ENCODE measurements around the gene WSB2.

DNA sequence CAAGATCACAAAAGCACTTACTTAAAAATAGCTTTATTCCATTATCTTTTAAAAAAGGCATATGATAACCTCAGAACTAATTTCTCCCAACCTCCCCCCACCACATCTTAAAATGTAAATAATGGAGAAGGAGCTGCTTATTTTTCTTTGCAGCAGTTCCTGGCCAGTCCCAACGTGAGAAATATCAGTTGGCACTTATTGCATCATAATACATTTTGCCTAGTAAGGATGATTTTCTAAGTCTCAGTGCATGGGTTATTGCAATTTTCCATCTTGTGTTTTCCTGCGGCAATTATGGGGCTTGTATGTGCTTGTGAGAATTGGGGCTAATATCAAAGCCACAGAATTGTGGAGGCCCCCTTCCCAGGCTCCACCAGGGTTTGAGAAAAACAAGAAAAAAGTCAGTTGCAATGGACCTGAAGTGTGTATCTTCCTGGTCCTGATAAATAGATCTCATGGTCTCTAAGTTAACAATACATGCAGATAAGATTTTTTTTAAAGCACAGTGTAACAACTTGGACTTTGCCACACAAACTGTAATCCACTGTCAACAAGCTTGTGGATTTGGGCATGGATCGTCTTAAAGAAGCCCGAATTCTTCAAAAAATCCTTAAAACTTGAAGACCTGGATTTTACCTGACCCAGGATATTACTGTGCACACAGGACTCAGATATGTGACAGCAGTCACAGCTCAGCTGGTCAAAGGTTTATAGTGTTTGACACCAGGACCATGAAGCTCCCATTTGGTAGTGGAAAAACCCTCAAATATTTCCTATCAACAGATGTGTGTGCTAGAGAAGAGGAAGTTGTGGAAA is 2.8 kb upstream of the WSB2 start:
- TF ChIP-seq, protein P1, sequence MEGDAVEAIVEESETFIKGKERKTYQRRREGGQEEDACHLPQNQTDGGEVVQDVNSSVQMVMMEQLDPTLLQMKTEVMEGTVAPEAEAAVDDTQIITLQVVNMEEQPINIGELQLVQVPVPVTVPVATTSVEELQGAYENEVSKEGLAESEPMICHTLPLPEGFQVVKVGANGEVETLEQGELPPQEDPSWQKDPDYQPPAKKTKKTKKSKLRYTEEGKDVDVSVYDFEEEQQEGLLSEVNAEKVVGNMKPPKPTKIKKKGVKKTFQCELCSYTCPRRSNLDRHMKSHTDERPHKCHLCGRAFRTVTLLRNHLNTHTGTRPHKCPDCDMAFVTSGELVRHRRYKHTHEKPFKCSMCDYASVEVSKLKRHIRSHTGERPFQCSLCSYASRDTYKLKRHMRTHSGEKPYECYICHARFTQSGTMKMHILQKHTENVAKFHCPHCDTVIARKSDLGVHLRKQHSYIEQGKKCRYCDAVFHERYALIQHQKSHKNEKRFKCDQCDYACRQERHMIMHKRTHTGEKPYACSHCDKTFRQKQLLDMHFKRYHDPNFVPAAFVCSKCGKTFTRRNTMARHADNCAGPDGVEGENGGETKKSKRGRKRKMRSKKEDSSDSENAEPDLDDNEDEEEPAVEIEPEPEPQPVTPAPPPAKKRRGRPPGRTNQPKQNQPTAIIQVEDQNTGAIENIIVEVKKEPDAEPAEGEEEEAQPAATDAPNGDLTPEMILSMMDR (IDR thresholded peaks at IDR 0.05; ENCODE audit: low read length) = no peak
- TF ChIP-seq EZH2 (IDR thresholded peaks at IDR 0.05; ENCODE audit: borderline replicate concordance, low read length) = no peak
